ENCODE results near the gene RINL. TPM values are rescaled to one million over a fixed set of nuclear protein-coding genes. Genes with fewer than 3 reads are reported as not detected.
"Not testable (repeated sequence)": the region's sequence is repeated elsewhere in the genome, so short reads cannot be mapped to it uniquely, and the experiment has no call there.

The RINL gene
- total RNA-seq, 1 experiment from 2014 or later, result 6.9 TPM

DNA sequence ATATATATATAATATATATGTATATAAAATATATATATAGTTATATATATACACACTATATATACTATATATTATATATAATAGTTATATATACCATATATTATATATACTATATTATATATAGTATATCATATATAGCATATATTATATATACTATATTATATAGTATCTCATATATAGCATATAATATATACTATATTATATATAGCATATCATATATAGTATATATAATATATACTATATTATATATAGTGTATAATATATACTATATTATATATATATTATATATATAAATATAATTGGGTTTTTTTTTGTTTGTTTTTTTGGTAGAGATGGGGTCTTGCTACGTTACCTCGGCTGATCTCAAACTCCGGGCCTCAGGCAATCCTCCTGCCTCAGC is 16.7 kb downstream of the RINL start:
- no peaks in the 10 kb centered on the region; the same call in 1 of the 2 replicates for H3K27me3 ChIP-seq
- no peak overlapping the region for H3K4me3 ChIP-seq
- no peak for DNase-seq
- no peaks in the 10 kb centered on the region for H3K36me3 ChIP-seq
- H3K9me3 ChIP-seq, result no peaks in the 10 kb centered on the region

- H3K36me3 ChIP-seq, H3K27me3 ChIP-seq, H3K4me3 ChIP-seq, DNase-seq, H3K9me3 ChIP-seq: not testable (repeated sequence)
Measured at GRCh38 chr19:38859631-38860204, 18.4 kb downstream of the RINL start.

GRCh38 chr19:38856813-38857212 is 21.3 kb downstream of the RINL start:
- H3K27me3 ChIP-seq, result no peaks in the 10 kb centered on the region; the same call in 1 of the 2 replicates

DNA sequence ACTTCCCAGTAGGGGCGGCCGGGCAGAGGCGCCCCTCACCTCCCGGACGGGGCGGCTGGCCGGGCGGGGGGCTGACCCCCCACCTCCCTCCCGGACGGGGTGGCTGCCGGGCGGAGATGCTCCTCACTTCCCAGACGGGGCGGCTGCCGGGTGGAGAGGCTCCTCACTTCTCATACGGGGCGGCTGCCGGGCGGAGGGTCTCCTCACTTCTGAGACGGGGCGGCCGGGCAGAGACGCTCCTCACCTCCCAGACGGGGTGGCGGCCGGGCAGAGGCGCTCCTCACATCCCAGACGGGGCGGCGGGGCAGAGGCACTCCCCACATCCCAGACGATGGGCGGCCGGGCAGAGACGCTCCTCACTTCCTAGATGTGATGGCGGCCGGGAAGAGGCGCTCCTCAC is 22.3 kb downstream of the RINL start:
- H3K9me3 ChIP-seq, H3K36me3 ChIP-seq, H3K4me3 ChIP-seq, H3K27me3 ChIP-seq, DNase-seq: not testable (repeated sequence)

More at GRCh38 chr19:38856813-38857212, 21.3 kb downstream of the RINL start:
- H3K4me3 ChIP-seq, result no peak overlapping the region
- no peaks in the 10 kb centered on the region for H3K36me3 ChIP-seq
- H3K9me3 ChIP-seq, result no peaks in the 10 kb centered on the region
- no peak for DNase-seq

- not testable (repeated sequence) for H3K4me3 ChIP-seq, H3K27me3 ChIP-seq, DNase-seq, H3K9me3 ChIP-seq, H3K36me3 ChIP-seq
Measured at GRCh38 chr19:38854961-38855360, 23.1 kb downstream of the RINL start.

DNA sequence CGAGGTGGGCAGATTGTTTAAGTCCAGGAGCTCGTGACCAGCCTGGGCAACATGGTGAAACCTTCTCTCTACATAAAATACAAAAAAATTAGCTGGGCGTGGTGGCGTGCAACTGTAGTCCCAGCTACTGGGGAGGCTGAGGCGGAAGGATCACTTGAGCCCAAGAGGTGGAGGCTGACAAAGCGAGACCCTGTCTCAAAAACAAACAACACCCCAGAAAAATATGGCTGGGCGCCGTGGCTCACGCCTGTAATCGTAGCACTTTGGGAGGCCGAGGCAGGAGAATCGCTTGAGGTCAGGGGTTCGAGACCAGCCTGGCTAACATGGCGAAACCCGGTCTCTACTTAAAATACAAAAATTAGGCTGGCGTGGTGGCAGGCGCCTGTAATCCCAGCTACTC is 24.9 kb downstream of the RINL start:
- Histone ChIP-seq H3K36me3 (peaks cover 9% of the 10 kb centered on the region), H3K9me3 (no peaks in the 10 kb centered on the region), H3K27me3 (no peaks in the 10 kb centered on the region; the same call in 1 of the 2 replicates), H3K4me3 (peak overlapping the region; percentile 83)
- DNase-seq, result no peak

DNA sequence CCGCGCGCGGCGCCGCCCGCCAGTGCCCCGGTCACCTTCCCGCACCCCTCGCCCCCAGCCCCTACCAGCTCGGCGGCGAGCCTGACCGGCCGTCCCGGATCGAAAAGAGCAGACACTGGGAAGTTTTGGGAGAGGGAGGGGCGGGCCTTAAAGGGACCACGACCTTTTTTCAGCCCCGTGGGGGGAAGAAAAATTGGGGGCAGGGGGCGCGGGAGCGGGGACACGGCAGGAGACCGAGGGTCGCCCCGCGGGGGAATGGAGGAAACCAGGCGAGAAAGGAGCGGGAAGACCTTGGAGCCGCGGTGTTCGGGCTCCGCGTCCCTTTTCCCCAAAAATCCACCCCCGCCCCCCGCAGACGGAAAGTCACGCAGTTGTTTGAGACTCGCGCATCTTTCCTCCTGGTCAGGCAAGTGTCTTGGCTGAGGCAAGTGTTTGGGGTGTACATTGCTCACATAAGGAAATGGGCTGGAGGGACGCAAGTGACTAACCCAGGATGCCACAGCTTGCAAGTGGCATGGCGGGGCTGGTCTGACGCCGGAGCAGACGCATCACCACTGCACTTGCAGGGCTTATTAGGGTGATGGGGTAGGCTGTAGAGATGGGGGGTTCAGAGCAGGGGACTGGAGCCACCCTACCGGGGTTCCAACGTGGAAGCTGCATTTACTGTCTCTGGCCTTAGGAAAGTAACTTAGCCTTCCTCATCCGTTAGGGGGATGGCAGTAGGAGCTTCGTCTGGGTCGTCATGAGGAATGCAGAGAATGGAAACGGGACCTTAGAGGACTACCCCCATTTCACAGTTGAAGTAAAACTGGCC is 25.6 kb downstream of the RINL start:
- Histone ChIP-seq H3K9me3 (no peaks in the 10 kb centered on the region), H3K27me3 (no peaks in the 10 kb centered on the region; the same call in 1 of the 2 replicates), H3K36me3 (peaks cover 17% of the 10 kb centered on the region), H3K4me3 (peak overlapping the region; percentile 83)
- peak; percentile 76 for DNase-seq

DNA sequence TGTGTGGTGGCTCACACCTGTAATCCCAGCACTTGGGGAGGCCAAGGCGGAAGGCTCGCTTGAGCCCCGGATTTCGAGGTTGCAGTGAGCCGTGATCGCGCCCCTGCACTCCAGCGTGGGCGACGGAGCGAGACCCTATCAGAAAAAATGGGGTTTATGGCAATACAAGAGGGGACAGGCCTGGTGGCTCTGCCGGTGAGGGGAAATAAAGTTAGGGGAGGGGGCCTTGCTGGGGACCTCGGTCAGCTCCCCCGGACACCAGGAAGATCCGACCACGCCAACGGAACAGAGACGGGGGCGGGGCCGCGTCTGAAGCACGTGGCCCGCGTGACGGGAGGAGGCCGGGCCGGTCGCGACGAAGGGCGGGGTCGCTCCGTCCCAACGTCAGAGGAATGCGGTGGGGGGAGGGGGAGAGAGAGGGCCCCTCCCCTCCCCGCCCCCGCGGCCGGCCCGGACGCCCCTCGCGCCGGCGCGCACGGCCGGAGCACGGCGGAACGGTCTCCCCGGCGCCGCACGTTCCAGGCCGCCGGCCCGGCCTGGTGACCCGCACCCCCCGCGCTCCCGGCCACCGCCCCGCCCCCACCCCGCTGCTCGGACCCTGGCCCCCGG is 26.3 kb downstream of the RINL start:
- no peaks in the 10 kb centered on the region for H3K27me3 ChIP-seq
- H3K9me3 ChIP-seq, result no peaks in the 10 kb centered on the region
- H3K36me3 ChIP-seq, result peaks cover 24% of the 10 kb centered on the region
- peak; percentile 95 for DNase-seq
- peak overlapping the region; percentile 83 for H3K4me3 ChIP-seq

DNA sequence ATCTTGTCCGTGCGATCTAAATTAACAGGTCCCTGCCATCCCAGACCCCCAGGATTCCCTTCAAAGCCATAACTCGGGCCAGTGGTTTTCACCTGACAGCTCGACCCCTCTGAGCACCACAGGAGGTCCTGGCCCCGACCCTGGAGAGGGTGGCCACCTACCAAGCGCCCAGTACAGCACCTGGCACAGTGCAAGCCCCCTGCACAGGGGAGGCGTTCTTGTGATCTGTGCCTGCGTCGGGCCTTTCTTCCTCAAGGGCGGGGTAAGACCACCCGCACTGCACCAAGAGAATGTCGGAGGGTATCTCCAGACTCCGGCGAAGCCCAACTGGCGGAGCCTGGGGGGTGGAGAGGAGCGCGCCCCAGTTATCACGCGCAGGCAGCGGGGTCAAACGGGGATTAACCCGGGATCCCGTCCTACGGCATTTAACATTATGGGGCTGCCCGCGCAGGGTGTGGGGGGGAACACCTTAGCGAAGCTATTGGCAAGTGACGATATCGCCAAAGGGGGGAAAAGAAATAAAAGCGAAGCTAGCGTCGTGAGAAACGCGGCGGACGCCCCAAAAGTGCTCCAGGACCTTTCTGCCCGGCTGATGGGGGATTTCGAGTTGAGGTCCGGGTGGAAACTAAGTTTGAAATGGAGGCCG is 27.0 kb downstream of the RINL start:
- peak; percentile 23 for DNase-seq
- Histone ChIP-seq H3K27me3 (no peaks in the 10 kb centered on the region), H3K36me3 (peaks cover 31% of the 10 kb centered on the region), H3K9me3 (no peaks in the 10 kb centered on the region), H3K4me3 (peak overlapping the region; percentile 57)

DNA sequence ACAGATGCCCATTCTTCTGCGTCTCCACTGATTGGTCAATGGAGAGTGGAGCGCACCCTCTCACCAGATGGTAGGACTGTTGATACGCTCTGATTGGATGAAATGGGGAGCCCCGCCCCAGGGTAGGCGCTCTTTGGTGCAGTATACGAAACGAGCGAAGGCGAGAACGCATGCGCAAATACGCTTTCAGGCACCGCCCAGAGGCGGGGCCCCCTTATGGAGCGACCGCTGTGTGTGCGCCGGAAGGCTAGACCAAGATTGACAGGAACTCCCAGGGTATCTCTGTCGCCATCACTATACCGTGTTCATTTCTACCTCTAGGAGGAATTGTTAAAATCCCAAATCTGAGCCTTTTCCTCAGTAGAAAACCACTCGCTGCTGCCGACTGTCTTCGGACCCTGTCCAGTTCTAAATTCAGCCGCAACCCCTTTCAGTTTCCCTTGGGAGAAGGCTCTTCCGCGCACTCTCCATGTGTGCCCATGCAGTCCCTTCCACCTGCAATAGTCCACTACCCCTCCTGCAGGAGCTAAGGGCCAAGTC is 27.6 kb downstream of the RINL start:
- DNase-seq, result no peak
- Histone ChIP-seq H3K36me3 (peaks cover 36% of the 10 kb centered on the region), H3K27me3 (no peaks in the 10 kb centered on the region), H3K4me3 (peak overlapping the region; percentile 57), H3K9me3 (no peaks in the 10 kb centered on the region)

DNA sequence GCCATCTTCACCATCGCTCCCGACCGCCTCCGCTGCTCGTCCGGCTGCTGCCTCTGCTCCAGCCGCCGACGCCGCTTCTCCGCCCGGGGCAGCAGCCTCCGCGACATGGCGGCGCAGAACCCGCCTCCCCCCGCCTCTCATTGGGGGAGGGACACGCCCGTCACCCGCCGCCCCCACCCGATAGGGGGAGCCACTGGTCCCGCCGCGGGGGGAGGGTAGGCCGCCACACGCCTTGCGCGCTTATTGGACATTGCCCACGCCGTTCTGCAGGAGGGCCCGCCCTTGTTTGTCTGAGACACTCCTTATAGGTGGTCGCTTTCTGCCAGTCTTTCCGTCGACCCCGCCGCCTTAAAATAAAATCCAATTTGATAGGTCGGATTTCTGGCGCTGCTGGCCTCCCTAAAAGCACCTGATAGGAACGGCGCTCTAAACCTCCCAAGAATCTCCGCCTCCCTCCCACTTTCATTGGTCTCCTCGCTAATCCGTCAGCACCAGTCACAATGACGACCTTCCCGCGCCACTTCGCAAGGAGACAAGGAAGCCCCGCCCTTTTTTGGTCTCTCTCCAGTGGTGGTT is 28.1 kb downstream of the RINL start, which contains the start of gene HNRNPL:
Gene HNRNPL (minus strand): TSS at position 127 of the 576 bp plus-strand sequence. CDS start 20 bp downstream, at position 107.
- Histone ChIP-seq H3K36me3 (peaks cover 42% of the 10 kb centered on the region), H3K27me3 (no peaks in the 10 kb centered on the region), H3K4me3 (peak within 1 kb of the TSS; percentile 93), H3K9me3 (no peaks in the 10 kb centered on the region)
- peak; percentile 100 for DNase-seq

GRCh38 chr19:38849147-38849859 is 28.8 kb downstream of the RINL start:
- DNase-seq, result peak; percentile 97
- H3K27me3 ChIP-seq, result no peaks in the 10 kb centered on the region
- peak overlapping the region; percentile 93 for H3K4me3 ChIP-seq
- no peaks in the 10 kb centered on the region for H3K9me3 ChIP-seq
- H3K36me3 ChIP-seq, result peaks cover 49% of the 10 kb centered on the region

GRCh38 chr19:38848299-38849146 is 29.6 kb downstream of the RINL start:
- peaks cover 56% of the 10 kb centered on the region for H3K36me3 ChIP-seq
- DNase-seq, result no peak

DNA sequence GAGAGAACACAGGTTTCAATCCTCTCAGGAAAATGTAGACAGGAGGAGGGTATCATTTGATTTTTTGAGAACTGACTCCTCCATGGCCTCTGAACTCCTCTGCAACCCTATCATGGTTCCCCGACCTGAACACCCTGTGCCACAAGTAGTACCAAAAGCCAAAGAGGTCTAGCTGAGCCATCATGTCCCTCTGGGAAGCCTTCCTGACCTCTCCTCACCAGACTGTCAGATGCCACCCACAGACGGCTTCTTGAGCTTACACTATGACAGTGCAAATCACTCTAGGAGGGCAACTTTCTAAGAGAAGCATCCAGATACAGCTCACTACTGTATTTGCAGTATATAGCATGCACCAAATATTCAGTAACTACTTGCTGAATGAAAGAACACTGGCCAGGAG is 32.0 kb downstream of the RINL start:
- H3K36me3 ChIP-seq, result peaks cover 81% of the 10 kb centered on the region
- no peaks in the 10 kb centered on the region for H3K9me3 ChIP-seq
- no peaks in the 10 kb centered on the region for H3K27me3 ChIP-seq
- no peak for DNase-seq
- H3K4me3 ChIP-seq, result no peak overlapping the region

More at GRCh38 chr19:38848299-38849146, 29.6 kb downstream of the RINL start:
- Histone ChIP-seq H3K27me3 (no peaks in the 10 kb centered on the region), H3K9me3 (no peaks in the 10 kb centered on the region), H3K4me3 (peak overlapping the region; percentile 93)

DNA sequence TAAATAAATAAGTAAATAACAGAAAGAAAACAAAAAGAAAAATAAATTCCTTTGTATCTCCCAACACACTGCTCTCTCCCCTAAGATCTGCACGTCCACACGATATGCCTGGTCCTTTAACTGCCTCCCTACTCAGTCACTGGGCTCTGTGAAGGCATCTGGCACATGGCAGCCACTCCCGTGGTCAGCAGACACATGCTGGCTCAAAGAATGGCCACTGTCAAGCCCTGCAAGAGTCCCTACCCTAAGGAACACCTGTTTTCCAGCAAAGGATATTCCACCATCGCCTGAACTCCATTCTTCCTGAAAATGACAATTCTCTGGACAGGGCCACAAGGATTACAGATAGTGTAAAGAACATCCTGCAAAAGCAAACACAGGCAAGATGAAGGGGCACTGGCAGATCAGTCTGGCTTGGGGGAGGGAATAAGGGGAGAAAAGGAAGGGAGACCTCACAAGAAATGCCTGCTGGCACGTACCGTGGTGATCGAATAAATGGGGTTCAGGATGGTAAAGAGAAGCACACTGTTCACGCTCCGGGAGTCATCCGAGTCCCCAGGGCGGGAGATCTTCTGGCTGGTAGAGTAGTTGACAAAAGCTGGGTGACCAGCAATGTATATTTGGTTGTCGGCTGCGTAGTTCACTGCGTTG is 32.6 kb downstream of the RINL start:
- H3K4me3 ChIP-seq, result no peak overlapping the region
- H3K36me3 ChIP-seq, result peaks cover 87% of the 10 kb centered on the region
- no peaks in the 10 kb centered on the region for H3K27me3 ChIP-seq
- DNase-seq, result no peak
- H3K9me3 ChIP-seq, result no peaks in the 10 kb centered on the region

Data from MG63 (cell line).